ENCODE data around the gene MEGF6.

MEGF6 gene

DNA sequence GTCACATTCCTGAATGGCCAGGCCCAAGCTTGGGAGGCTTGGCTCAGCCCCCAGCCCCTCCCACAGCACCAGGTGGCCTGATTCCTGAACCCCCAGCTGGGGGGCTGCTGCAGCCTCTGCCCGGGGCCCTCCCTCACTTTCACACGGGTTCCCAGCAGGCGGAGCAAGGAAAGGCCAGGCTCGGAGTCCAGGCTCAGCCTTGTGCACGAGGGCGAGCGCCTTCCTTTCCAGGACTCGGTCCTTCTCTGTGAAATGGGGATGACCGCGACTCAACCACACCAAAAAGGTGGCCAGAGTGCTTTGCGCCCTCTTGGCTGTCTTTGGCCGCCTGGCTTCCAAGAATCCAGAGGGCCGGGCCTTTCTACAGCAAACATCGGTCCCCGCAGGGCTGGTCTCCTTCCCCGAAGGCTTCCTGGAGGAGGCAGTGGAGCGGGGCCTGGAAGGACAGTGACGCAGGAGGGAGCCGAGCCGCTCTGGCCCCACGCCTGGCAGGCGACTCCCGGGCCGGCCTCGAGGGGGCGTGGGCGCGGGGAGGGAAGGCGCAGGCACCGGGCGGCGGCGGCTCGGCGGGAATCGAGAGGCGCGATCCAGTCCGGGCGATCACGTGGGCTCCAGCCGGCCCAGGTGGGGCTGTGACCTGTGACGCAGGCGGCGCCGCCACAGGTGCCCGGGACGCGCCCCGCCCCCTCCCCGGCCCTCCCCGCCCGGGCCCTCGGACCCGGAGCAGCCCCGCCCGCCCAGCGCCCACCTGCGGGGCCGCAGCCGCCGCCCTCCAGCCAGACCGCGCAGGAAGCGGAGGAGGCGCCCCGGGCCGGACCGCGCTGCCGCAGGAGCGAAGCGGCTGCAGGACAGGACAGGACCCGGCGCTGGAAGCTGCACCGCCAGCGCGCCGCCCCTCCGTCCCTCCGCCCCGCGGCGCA, 157.2 kb downstream of the MEGF6 start, which contains the start of gene ARHGEF16:
ARHGEF16 (plus strand) TSS at position 775 of the 920 bp plus-strand sequence. CDS start 8,420 bp downstream, outside the sequence.
- ChIA-PET CTCF (interaction anchor here (1.2 to 2.6 kb wide), 11 partner anchors 8 to 175 kb away, joined by 4 to 41 read pairs (median 10); no protein-coding TSS in a partner anchor), POLR2A (no interaction called here)
- no peak for DNase-seq (ENCODE audit: extremely low spot score)
- TF ChIP-seq, protein P1, sequence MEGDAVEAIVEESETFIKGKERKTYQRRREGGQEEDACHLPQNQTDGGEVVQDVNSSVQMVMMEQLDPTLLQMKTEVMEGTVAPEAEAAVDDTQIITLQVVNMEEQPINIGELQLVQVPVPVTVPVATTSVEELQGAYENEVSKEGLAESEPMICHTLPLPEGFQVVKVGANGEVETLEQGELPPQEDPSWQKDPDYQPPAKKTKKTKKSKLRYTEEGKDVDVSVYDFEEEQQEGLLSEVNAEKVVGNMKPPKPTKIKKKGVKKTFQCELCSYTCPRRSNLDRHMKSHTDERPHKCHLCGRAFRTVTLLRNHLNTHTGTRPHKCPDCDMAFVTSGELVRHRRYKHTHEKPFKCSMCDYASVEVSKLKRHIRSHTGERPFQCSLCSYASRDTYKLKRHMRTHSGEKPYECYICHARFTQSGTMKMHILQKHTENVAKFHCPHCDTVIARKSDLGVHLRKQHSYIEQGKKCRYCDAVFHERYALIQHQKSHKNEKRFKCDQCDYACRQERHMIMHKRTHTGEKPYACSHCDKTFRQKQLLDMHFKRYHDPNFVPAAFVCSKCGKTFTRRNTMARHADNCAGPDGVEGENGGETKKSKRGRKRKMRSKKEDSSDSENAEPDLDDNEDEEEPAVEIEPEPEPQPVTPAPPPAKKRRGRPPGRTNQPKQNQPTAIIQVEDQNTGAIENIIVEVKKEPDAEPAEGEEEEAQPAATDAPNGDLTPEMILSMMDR (IDR thresholded peaks at IDR 0.05; ENCODE audit: control extremely low read depth, extremely low read depth, low read depth, missing control alignments) = peak; percentile 18

DNA sequence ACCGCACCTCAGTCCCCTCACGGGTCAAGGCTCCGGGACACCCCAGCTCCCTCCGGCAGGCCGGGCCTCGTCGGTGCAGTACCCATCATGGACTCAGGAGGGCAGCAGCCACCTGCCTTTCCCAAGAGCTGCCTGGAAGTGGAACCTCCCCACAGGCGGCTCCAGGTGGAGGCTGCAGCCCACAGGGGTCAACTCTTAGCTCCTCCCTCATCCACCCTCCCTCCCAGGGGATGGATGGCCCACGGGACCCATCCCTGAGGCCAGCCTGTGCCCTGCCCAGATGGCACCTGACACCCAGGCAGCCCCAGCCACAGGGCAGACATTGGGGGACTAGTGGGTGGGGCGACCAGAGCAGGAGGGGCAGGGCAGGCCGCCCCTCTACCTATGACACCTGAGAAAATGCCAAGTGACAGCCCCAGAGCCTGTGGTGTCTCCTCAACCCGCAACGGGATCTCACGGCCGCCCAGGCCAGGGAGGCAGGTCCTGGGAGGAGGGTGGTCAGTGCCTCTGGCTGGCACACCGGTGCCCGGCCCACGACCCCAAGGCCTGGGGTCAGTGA, 158.0 kb downstream of the MEGF6 start:
- CTCF ChIA-PET = interaction anchor here (0.6 to 2.6 kb wide), 29 partner anchors 8 to 348 kb away, joined by 3 to 41 read pairs (median 4); no protein-coding TSS in a partner anchor
- TF ChIP-seq, protein P1 (IDR thresholded peaks at IDR 0.05; ENCODE audit: control extremely low read depth, extremely low read depth, low read depth, missing control alignments) = peak; percentile 92
- POLR2A ChIA-PET = interaction anchor here (0.6 kb wide), 1 partner anchor 169 kb away, joined by 3 read pairs; no protein-coding TSS in a partner anchor
- peak; percentile 90 for DNase-seq (ENCODE audit: extremely low spot score)

DNA sequence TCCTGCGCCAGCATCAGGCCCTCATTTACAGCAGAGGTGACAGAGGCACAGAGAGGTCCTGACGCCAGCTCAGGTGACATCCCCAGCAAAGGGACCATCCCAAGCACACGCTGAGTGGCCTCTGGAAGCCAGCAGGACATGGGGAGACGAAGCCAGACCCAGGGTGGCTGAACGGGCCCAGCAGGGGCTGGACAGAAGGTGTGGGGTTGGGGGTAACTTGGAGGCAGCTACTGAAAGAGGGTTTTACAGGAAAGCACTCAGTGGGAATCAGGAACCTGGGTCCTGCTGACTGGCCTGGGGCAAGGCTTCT, 158.5 kb downstream of the MEGF6 start:
- ChIA-PET POLR2A (no interaction called here), CTCF (interaction anchor here (0.6 to 2.6 kb wide), 29 partner anchors 8 to 349 kb away, joined by 3 to 41 read pairs (median 4); no protein-coding TSS in a partner anchor)
- DNase-seq (ENCODE audit: extremely low spot score) = no peak
- TF ChIP-seq, protein P1 (IDR thresholded peaks at IDR 0.05; ENCODE audit: control extremely low read depth, extremely low read depth, low read depth, missing control alignments) = no peak

DNA sequence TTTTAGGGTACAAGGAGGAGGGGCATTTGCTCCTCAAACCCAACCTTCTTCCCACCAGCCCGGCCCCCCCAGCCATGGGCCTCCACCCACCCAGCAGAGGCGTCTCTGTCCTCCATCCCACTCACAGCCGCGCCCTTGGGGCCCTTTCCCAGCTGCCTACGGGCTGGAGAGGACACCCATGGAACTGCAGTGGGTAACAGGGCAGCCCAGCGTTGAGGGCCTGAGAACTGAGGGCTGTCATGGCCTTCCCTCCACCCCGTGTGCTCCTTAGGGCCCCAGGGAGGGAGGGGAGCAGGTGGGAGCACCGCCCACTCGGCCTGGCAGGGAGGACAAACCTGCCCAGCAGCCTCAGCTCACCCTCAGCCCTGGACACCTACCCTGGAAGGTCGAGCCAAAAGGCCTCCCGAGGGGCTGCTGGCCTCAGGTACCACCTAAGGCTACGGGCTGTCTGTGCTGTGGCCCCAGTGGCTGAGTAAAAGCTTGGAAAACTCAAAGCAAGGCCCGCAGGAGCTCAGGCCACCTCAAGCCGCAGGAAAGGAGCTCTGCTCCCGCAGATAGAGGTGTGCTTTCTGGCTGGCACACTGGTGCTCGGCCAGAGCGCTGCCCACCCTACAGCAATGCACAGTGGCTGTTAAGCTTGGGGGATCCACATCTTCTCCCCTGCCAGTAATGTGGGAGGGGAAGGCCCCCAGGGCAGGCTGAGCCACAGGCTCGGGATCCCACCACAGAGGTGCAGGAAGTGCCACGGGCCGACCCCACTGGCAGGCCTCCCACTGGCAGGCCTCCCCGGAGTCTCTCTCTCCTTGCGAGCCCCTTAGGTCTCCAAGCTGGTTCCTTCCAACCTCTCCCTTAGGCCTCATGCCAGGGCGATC, 159.1 kb downstream of the MEGF6 start:
- POLR2A ChIA-PET = no interaction called here
- CTCF ChIA-PET = interaction anchor here (0.6 to 2.6 kb wide), 28 partner anchors 7 to 349 kb away, joined by 3 to 41 read pairs (median 4); no protein-coding TSS in a partner anchor
- TF ChIP-seq, protein P1 (IDR thresholded peaks at IDR 0.05; ENCODE audit: control extremely low read depth, extremely low read depth, low read depth, missing control alignments) = no peak
- DNase-seq (ENCODE audit: extremely low spot score) = no peak

DNA sequence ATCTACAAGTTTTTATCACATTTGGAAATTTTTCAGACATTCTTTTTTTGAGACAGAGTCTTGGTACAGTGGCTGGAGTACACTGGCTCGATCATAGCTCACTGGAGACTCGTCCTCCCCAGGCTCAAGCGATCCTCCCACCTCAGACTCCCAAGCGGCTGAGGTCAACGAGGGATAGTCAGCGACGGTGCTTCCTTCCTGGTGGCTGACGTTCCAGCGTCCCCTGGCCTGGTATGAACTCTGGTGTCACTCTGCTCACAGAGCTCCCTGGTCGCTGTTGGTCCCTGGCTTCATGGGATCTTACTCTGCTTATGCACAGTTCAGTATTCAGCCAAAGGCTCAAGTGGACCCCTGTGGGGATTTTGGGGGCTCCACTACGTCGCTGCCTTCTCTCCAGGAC, 160.3 kb downstream of the MEGF6 start:
- DNase-seq (ENCODE audit: extremely low spot score) = no peak
- ChIA-PET POLR2A (no interaction called here), CTCF (no interaction called here)
- TF ChIP-seq, protein P1 (IDR thresholded peaks at IDR 0.05; ENCODE audit: control extremely low read depth, extremely low read depth, low read depth, missing control alignments) = no peak
